Ishikawa (cell line): ENCODE measurements around the gene VAMP1.

Experiments
- CEBPB ChIP-seq: IDR thresholded peaks from 2 replicates; pipeline ENCODE4 v1.6.1; 2012
- CREB1 ChIP-seq: IDR thresholded peaks from 2 replicates; pipeline ENCODE4 v1.6.1; 2012; ENCODE audit warnings: low read depth
- EGR1 ChIP-seq: IDR thresholded peaks from 2 replicates; pipeline ENCODE4 v1.6.1; 2012
- EP300 ChIP-seq: IDR thresholded peaks from 2 replicates; pipeline ENCODE4 v1.6.1; 2012; ENCODE audit warnings: borderline replicate concordance
- FOXM1 ChIP-seq: IDR thresholded peaks from 2 replicates; pipeline ENCODE4 v1.6.1; 2012; ENCODE audit warnings: low read depth, borderline replicate concordance
- MAX ChIP-seq: IDR thresholded peaks from 2 replicates; pipeline ENCODE4 v1.6.1; 2012
- NFIC ChIP-seq: IDR thresholded peaks from 2 replicates; pipeline ENCODE4 v1.6.1; 2012
- RAD21 ChIP-seq: IDR thresholded peaks from 2 replicates; pipeline ENCODE4 v1.6.1; 2012; ENCODE audit warnings: low read depth
- REST ChIP-seq: IDR thresholded peaks from 2 replicates; pipeline ENCODE4 v1.6.1; 2012; ENCODE audit warnings: low read depth, mild to moderate bottlenecking
- TAF1 ChIP-seq: IDR thresholded peaks from 2 replicates; pipeline ENCODE4 v1.6.1; 2012; ENCODE audit warnings: low read depth, mild to moderate bottlenecking
- TCF12 ChIP-seq: IDR thresholded peaks from 2 replicates; pipeline ENCODE4 v1.6.1; 2012; ENCODE audit warnings: low read depth
- TEAD4 ChIP-seq: IDR thresholded peaks from 2 replicates; pipeline ENCODE4 v1.6.1; 2012
- USF1 ChIP-seq: IDR thresholded peaks from 2 replicates; pipeline ENCODE4 v1.6.1; 2012
- YY1 ChIP-seq: IDR thresholded peaks from 2 replicates; pipeline ENCODE4 v1.6.1; 2012; ENCODE audit warnings: low read depth
- ZBTB7A ChIP-seq: IDR thresholded peaks from 2 replicates; pipeline ENCODE4 v1.6.1; 2012; ENCODE audit warnings: low read depth

VAMP1 gene

GRCh38 chr12:6420364-6420763 is 50.1 kb downstream of the VAMP1 start:
- no peak for TF ChIP-seq USF1
- TF ChIP-seq RAD21: no peak
- TF ChIP-seq TCF12: no peak
- TF ChIP-seq REST: no peak
- TF ChIP-seq CREB1: no peak
- no peak for TF ChIP-seq TAF1
- TF ChIP-seq EGR1: no peak
- TF ChIP-seq ZBTB7A: no peak
- TF ChIP-seq EP300: no peak

GRCh38 chr12:6418796-6419195 is 51.7 kb downstream of the VAMP1 start:
- TF ChIP-seq MAX (no peak), TCF12 (no peak), NFIC (no peak), CEBPB (no peak), FOXM1 (no peak), RAD21 (no peak), ZBTB7A (no peak), TEAD4 (no peak), YY1 (no peak), EP300 (no peak), TAF1 (no peak), CREB1 (no peak), EGR1 (no peak), REST (no peak), USF1 (no peak)

- TF ChIP-seq TEAD4: no peak
- no peak for TF ChIP-seq MAX
- no peak for TF ChIP-seq REST
- no peak for TF ChIP-seq NFIC
- TF ChIP-seq EP300: no peak
- no peak for TF ChIP-seq CEBPB
- no peak for TF ChIP-seq TCF12
Observed at GRCh38 chr12:6416596-6416995, 53.9 kb downstream of the VAMP1 start.
